AG09319 (cell line): ENCODE measurements around the gene HSD17B12.

Source experiments
- DNase-seq: peaks from one replicate; pipeline ENCODE4 v3.0.0-alpha.2; 2010; ENCODE audit warnings: low read depth; ENCODE audit errors: extremely low read depth
- TF ChIP-seq, protein P1 (sequence below): IDR thresholded peaks from 2 replicates; pipeline ENCODE4 v1.5.1; 2011; ENCODE audit warnings: low read depth, mild to moderate bottlenecking, inconsistent platforms, low read length, moderate library complexity

The HSD17B12 gene

DNA sequence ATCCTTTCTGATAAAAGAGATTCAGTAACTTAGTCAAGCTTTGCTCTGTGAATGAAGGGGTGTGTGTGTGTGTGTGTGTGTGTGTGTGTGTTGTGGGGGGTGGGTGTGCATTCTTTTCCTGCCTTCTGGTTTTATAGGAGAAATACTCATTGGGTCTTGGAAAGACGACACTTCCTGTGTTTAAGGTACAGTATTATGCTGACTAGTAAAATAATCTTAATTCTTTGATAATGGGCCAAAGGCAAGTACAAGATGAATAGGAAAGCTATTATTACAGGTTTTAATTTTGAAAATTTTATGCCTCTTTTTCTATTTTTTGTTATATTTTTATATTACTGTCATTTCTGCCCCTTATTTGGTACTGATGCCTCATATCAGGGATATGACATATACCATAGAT is 26.1 kb downstream of the HSD17B12 start:
- TF ChIP-seq, protein P1, sequence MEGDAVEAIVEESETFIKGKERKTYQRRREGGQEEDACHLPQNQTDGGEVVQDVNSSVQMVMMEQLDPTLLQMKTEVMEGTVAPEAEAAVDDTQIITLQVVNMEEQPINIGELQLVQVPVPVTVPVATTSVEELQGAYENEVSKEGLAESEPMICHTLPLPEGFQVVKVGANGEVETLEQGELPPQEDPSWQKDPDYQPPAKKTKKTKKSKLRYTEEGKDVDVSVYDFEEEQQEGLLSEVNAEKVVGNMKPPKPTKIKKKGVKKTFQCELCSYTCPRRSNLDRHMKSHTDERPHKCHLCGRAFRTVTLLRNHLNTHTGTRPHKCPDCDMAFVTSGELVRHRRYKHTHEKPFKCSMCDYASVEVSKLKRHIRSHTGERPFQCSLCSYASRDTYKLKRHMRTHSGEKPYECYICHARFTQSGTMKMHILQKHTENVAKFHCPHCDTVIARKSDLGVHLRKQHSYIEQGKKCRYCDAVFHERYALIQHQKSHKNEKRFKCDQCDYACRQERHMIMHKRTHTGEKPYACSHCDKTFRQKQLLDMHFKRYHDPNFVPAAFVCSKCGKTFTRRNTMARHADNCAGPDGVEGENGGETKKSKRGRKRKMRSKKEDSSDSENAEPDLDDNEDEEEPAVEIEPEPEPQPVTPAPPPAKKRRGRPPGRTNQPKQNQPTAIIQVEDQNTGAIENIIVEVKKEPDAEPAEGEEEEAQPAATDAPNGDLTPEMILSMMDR: no peak
- no peak for DNase-seq

DNA sequence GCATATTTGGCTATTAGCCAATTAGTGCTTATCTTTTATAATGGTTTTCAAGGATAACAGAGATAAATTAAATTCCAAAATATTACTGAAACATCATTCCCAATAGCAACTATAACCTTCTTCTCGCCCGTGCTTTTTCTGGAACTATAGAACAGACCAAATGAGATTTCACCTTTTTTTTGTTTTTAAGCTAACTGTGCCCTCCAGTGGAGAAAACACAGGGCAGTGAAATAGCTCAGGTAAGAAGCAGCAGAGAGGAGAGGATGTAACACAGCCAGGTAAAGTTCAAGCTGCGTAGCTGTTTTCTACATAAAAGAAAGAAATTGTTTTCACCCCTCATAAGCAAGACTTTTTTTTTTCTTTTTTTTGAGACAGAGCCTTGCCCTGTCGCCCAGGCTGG is 28.2 kb downstream of the HSD17B12 start:
- TF ChIP-seq, protein P1: no peak; the same call in 1 of the 2 replicates
- no peak for DNase-seq

DNA sequence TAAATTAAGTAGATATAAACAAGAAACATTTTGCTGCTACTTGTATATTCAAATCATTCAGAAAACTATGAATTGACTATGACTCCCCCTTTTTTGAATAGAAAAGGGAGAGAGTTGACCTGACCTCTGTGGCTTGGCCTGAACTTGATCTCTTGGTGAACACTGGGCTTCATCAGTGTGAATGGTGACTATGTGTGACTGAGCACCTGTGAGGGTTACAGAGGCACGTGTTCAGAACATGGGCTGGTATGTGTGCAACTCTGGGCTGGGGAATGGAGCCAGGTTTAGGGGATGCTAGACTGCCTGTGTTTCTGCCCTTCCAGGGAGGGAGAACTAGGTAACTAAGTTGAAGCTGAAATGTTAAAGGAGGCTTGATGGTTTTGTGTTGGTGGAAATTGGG is 29.2 kb downstream of the HSD17B12 start:
- TF ChIP-seq, protein P1: no peak

DNA sequence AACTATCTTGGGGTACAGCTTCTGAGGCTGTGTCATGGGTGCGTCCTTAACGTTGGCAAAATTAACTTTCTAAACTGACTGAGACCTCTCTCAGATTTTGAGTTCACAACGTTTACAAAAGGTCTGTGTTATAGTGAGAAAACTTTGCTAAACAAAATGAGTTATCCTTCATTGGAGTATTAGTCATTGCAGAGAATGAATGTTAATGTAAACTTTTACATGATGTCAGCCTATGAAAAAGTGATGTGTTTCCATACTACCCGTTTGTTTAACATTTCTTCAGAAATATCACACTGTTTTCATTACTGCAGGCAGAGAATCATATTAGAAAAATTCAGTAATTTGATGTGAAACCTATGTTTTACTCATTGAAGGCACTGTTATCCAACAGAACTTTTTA is 32.1 kb downstream of the HSD17B12 start:
- TF ChIP-seq, protein P1: no peak
- DNase-seq: no peak

More for the DNA sequence above, 29.2 kb downstream of the HSD17B12 start:
- DNase-seq: no peak

DNA sequence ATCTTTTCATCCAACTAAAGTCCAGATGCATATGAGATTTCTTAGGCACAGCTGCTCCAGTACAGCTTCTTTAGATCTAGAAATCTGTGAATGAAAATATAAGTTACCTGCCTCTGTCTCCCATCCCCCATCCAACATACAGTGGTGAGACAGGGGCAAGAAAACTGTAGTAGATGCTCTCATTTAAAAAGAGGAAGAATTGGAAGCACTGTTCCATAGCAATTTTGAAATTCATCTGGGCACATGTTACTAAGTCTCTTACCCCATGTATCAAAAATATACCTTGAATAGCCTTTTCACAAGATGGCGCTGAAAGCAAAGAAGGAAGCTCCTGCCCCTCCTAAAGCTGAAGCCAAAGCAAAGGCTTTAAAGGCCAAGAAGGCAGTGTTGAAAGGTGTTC is 37.8 kb downstream of the HSD17B12 start:
- TF ChIP-seq, protein P1: no peak
- DNase-seq: no peak

DNA sequence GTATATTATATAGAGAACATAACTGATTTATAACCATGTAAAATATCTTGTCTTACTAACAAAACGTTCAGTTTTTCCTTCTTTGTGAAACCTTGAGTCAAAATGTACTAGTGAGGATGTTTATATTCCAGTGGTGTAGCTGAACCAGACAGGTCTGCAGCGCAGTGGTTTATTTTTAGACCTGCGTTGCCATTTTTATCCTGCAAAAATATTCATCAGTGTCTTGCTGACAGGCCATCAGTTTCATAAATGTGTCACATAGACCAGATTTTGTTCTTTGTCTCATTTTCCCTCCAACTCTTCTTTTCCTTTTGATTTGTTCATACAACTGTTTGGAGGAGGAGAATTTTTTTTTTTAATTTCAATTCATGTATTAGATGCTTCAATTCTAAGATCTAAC is 43.1 kb downstream of the HSD17B12 start:
- TF ChIP-seq, protein P1: no peak

DNA sequence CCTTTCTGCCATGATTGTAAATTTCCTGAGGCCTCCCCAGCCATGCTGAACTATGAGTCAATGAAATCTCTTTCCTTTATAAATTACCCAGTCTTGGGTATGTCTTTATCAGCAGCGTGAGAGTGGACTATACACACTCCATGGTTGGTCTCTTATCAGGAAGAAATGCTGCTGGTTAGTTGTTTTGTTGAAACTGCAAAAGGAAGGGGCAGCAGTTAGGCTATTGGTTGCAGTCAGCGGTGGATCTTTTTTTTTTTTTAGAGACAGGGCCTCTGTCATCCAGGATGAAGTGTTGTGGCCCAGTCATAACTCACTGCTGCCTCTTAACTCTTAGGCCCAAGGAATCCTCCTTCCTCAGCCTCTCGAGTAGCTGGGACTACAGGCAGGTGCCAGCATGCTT is 51.7 kb downstream of the HSD17B12 start:
- no peak for DNase-seq

More for the DNA sequence above, 43.1 kb downstream of the HSD17B12 start:
- DNase-seq: no peak

More for the DNA sequence above, 51.7 kb downstream of the HSD17B12 start:
- TF ChIP-seq, protein P1: no peak
